Panc1 (cell line): ENCODE data around the gene OPTC. TPM values are rescaled to one million over a fixed set of nuclear protein-coding genes. Genes with fewer than 3 reads are reported as not detected.

ENCODE experiments used
- ATAC-seq: fragments of 200-7000 bp; cut with Tn5 transposase; 2 replicates; pipeline ENCODE4 v1.9.1; 2020; ENCODE audit warnings: mild to moderate bottlenecking, moderate library complexity
- BruUV-seq: library from RNA; stranded (reverse); fragments of 400-500 nt; replicated peaks from 2 replicates; lab custom pipeline; 2021; lab: Mats Ljungman, UMichigan
- CTCF ChIA-PET: fragments of 300-600 bp; sonication (Branson Sonifier 250); formaldehyde crosslinking; loops from one replicate; lab custom pipeline; 2022; ENCODE audit warnings: antibody characterized with exemption; lab: Charles Lee
- POLR2A ChIA-PET: fragments of 300-600 bp; sonication (Branson Sonifier 250); formaldehyde crosslinking; loops from one replicate; lab custom pipeline; 2022; ENCODE audit warnings: antibody characterized with exemption; lab: Charles Lee
- DNase-seq: peaks from one replicate; pipeline ENCODE4 v3.0.0-alpha.2; 2010; ENCODE audit warnings: low read depth, low spot score
- H3K27ac ChIP-seq: 2 replicates; pipeline ENCODE4 v1.5.1; 2011; ENCODE audit warnings: mild to moderate bottlenecking, low read length, inconsistent platforms
- H3K27me3 ChIP-seq: fragments of 200-500 bp; sonication (Bioruptor generic); 2 replicates; pipeline ENCODE4 v1.6.0; 2014; ENCODE audit warnings: low read length, inconsistent platforms; ENCODE audit not compliant: control insufficient read depth, insufficient read depth
- H3K36me3 ChIP-seq: fragments of 200-500 bp; sonication (Bioruptor generic); 2 replicates; pipeline ENCODE4 v1.5.1; 2014; ENCODE audit warnings: inconsistent platforms, mild to moderate bottlenecking, low read length, moderate library complexity; ENCODE audit not compliant: control insufficient read depth, insufficient read depth
- H3K4me1 ChIP-seq: 2 replicates; pipeline ENCODE4 v1.5.1; 2011; ENCODE audit warnings: inconsistent platforms, mild to moderate bottlenecking, low read length, moderate library complexity; ENCODE audit not compliant: control insufficient read depth, insufficient read depth
- H3K4me3 ChIP-seq, 2 experiments: 2 replicates each; pipeline ENCODE4 v1.5.1; 2011 to 2012; ENCODE audit warnings: low read depth in 2 of 2, low read length in 2 of 2, mild to moderate bottlenecking in 2 of 2, inconsistent platforms in 1 of 2, moderate library complexity in 1 of 2
- H3K9me3 ChIP-seq: fragments of 200-500 bp; sonication (Bioruptor generic); 2 replicates; pipeline ENCODE4 v1.5.1; 2014; ENCODE audit warnings: low read depth, mild to moderate bottlenecking, inconsistent platforms, low read length, moderate library complexity; ENCODE audit not compliant: control insufficient read depth, insufficient read depth
- POLR2AphosphoS5 ChIP-seq: IDR thresholded peaks from 2 replicates; pipeline ENCODE4 v1.6.1; 2012; ENCODE audit warnings: mild to moderate bottlenecking, low read depth, low read length, moderate library complexity
- REST ChIP-seq, 2 experiments: IDR thresholded peaks; 2 replicates each; pipeline ENCODE4 v1.6.1; 2011 to 2012; ENCODE audit warnings: low read depth in 2 of 2, control low read depth in 1 of 2, low read length in 1 of 2, mild to moderate bottlenecking in 1 of 2, moderate library complexity in 1 of 2; ENCODE audit not compliant: insufficient read depth in 1 of 2
- SIN3A ChIP-seq: IDR thresholded peaks from 2 replicates; pipeline ENCODE4 v1.6.1; 2012; ENCODE audit warnings: low read depth, mild to moderate bottlenecking, low read length, moderate library complexity, borderline replicate concordance; ENCODE audit not compliant: insufficient read depth
- TCF7L2 ChIP-seq: IDR thresholded peaks from 2 replicates; pipeline ENCODE4 v1.6.1; 2011; ENCODE audit warnings: mild to moderate bottlenecking, low read depth, low read length, inconsistent platforms
- in situ Hi-C: cut with HindIII; loops from 2 replicates; pipeline ENCODE4 v1.10.0; 2016; ENCODE audit warnings: low sequenced_read_pairs, low pct_unique_long_range_greater_than_20kb
- intact Hi-C: fragments of 100-400 bp; cut with micrococcal nuclease; formaldehyde crosslinking; loops from one replicate; pipeline ENCODE4 v1.10.0; 2022; ENCODE audit not compliant: unreplicated experiment
- total RNA-seq: library from RNA; stranded (reverse); gene quantifications from one replicate; pipeline ENCODE4 v1.2.1, GENCODE V29; 2021; ENCODE audit not compliant: unreplicated experiment
- TF ChIP-seq, protein P1 (sequence below): fragments of 450-650 bp; IDR thresholded peaks from 2 replicates; pipeline ENCODE4 v1.5.1; 2017; ENCODE audit warnings: mild to moderate bottlenecking

OPTC gene
- total RNA-seq, 1 experiment from 2014 or later = not detected

- no peaks in the 10 kb centered on the region for H3K36me3 ChIP-seq
- H3K27me3 ChIP-seq = peaks cover 19% of the 10 kb centered on the region
- no TSS peak for BruUV-seq
- ChIA-PET CTCF (no interaction called here), POLR2A (no interaction called here)
- TF ChIP-seq REST (IDR thresholded peaks at IDR 0.05; ENCODE audit: insufficient read depth in 1 of 2, low read depth in 2 of 2, low read length in 1 of 2) (no peak), TCF7L2 (no peak), SIN3A (no peak), POLR2AphosphoS5 (no peak)
- TF ChIP-seq, protein P1, sequence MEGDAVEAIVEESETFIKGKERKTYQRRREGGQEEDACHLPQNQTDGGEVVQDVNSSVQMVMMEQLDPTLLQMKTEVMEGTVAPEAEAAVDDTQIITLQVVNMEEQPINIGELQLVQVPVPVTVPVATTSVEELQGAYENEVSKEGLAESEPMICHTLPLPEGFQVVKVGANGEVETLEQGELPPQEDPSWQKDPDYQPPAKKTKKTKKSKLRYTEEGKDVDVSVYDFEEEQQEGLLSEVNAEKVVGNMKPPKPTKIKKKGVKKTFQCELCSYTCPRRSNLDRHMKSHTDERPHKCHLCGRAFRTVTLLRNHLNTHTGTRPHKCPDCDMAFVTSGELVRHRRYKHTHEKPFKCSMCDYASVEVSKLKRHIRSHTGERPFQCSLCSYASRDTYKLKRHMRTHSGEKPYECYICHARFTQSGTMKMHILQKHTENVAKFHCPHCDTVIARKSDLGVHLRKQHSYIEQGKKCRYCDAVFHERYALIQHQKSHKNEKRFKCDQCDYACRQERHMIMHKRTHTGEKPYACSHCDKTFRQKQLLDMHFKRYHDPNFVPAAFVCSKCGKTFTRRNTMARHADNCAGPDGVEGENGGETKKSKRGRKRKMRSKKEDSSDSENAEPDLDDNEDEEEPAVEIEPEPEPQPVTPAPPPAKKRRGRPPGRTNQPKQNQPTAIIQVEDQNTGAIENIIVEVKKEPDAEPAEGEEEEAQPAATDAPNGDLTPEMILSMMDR = no peak
- in situ Hi-C loops (no loop called here), intact Hi-C loops (no loop called here)
- DNase-seq (no peak), ATAC-seq (no peak)
- H3K4me3 ChIP-seq = no peak overlapping the region
- no peaks in the 10 kb centered on the region for H3K4me1 ChIP-seq
- H3K27ac ChIP-seq = no peak overlapping the region
- H3K9me3 ChIP-seq = no peaks in the 10 kb centered on the region
Measured at GRCh38 chr1:203471841-203472240, 22.1 kb upstream of the OPTC start.

- intact Hi-C loops = no loop called here
- ChIA-PET POLR2A (no interaction called here), CTCF (interaction anchor here (1.2 kb wide), 1 partner anchor 206 kb away, joined by 3 read pairs; no protein-coding TSS in a partner anchor)
- DNase-seq (no peak), ATAC-seq (no peak)
- H3K4me3 ChIP-seq = no peak overlapping the region
- TF ChIP-seq REST (IDR thresholded peaks at IDR 0.05; ENCODE audit: insufficient read depth in 1 of 2, low read depth in 2 of 2, low read length in 1 of 2) = no peak
- TF ChIP-seq POLR2AphosphoS5 = no peak
- TF ChIP-seq TCF7L2 = no peak
- no peak for TF ChIP-seq SIN3A
- TF ChIP-seq, protein P1 = no peak
- H3K36me3 ChIP-seq = no peaks in the 10 kb centered on the region
- H3K4me1 ChIP-seq = no peaks in the 10 kb centered on the region
- H3K9me3 ChIP-seq = no peaks in the 10 kb centered on the region
- no peak overlapping the region for H3K27ac ChIP-seq
- in situ Hi-C loops = no loop called here
- BruUV-seq = no TSS peak
- H3K27me3 ChIP-seq = peaks cover 25% of the 10 kb centered on the region
Measured at GRCh38 chr1:203473281-203473680, 20.7 kb upstream of the OPTC start.
